ENCODE measurements around the gene CDK19.

- TF ChIP-seq CTCF (IDR thresholded peaks at IDR 0.05; ENCODE audit: low read length), result peak; percentile 43
- no peak for TF ChIP-seq EZH2 (optimal IDR thresholded peaks at IDR 0.05; ENCODE audit: low read depth, low read length)
Observed at GRCh38 chr6:110646951-110647910, 168.0 kb downstream of the CDK19 start.

All from MM.1S (cell line).